G401.6 (cell line): ENCODE results near the gene PPM1H.
A peak's percentile ranks its signal among the peaks of the same experiment; 100 is the strongest.

Experiments
- FAIRE-seq: peaks from 2 replicates; lab custom pipeline; 2012; peaks lifted over from hg19 to GRCh38; lab: Jason Lieb, UNC

The PPM1H gene

GRCh38 chr12:62873116-62873825, 61.7 kb downstream of the PPM1H start:
- FAIRE-seq: no peak

- FAIRE-seq: no peak
Observed at GRCh38 chr12:62868820-62869219, 66.1 kb downstream of the PPM1H start.

- peak; percentile 66 for FAIRE-seq
Observed at GRCh38 chr12:62866451-62867082, 68.4 kb downstream of the PPM1H start.

- peak; percentile 40 for FAIRE-seq
Observed at GRCh38 chr12:62865937-62866336, 69.0 kb downstream of the PPM1H start.

- FAIRE-seq: no peak
Observed at GRCh38 chr12:62865065-62865464, 69.9 kb downstream of the PPM1H start.

- peak; percentile 95 for FAIRE-seq
Observed at GRCh38 chr12:62862259-62862881, 72.6 kb downstream of the PPM1H start.

GRCh38 chr12:62861586-62861985, 73.4 kb downstream of the PPM1H start:
- FAIRE-seq: no peak

- peak; percentile 99 for FAIRE-seq
Observed at GRCh38 chr12:62860501-62861411, 74.2 kb downstream of the PPM1H start.

- FAIRE-seq: no peak
Observed at GRCh38 chr12:62860020-62860419, 74.9 kb downstream of the PPM1H start.

- peak; percentile 8 for FAIRE-seq
Observed at GRCh38 chr12:62859321-62859737, 75.6 kb downstream of the PPM1H start.

GRCh38 chr12:62856454-62856853, 78.5 kb downstream of the PPM1H start:
- no peak for FAIRE-seq

GRCh38 chr12:62854024-62854423, 80.9 kb downstream of the PPM1H start:
- FAIRE-seq: peak; percentile 63

- FAIRE-seq: no peak
Observed at GRCh38 chr12:62849398-62849797, 85.6 kb downstream of the PPM1H start.

GRCh38 chr12:62848418-62848817, 86.5 kb downstream of the PPM1H start:
- peak; percentile 99 for FAIRE-seq

- FAIRE-seq: no peak
Observed at GRCh38 chr12:62847709-62848108, 87.2 kb downstream of the PPM1H start.

- no peak for FAIRE-seq
Observed at GRCh38 chr12:62846491-62846890, 88.5 kb downstream of the PPM1H start.

GRCh38 chr12:62844915-62845314, 90.0 kb downstream of the PPM1H start:
- FAIRE-seq: no peak

- FAIRE-seq: no peak
Observed at GRCh38 chr12:62843716-62844115, 91.2 kb downstream of the PPM1H start.

GRCh38 chr12:62841846-62842245, 93.1 kb downstream of the PPM1H start:
- FAIRE-seq: no peak

- no peak for FAIRE-seq
Observed at GRCh38 chr12:62840806-62841205, 94.1 kb downstream of the PPM1H start.

GRCh38 chr12:62839869-62840660, 94.9 kb downstream of the PPM1H start:
- FAIRE-seq: no peak
